HG03280 (cell line): Measurements from ENCODE around the gene PAN3.

Source experiments
- ATAC-seq: cut with Tn5 transposase; IDR thresholded peaks from one replicate; pipeline ENCODE4 v1.9.1; 2021; ENCODE audit warnings: mild to moderate bottlenecking, moderate library complexity; ENCODE audit not compliant: unreplicated experiment

The PAN3 gene

GRCh38 chr13:28219408-28220099 lies 81.2 kb downstream of the PAN3 start:
- ATAC-seq: no peak

- ATAC-seq: no peak
Observed at GRCh38 chr13:28220166-28220565, 81.8 kb downstream of the PAN3 start.

GRCh38 chr13:28229522-28230411 lies 91.4 kb downstream of the PAN3 start:
- ATAC-seq: no peak

GRCh38 chr13:28231642-28232041 lies 93.3 kb downstream of the PAN3 start:
- ATAC-seq: no peak

GRCh38 chr13:28237944-28238343 lies 99.6 kb downstream of the PAN3 start:
- no peak for ATAC-seq

GRCh38 chr13:28239374-28239773 lies 101.0 kb downstream of the PAN3 start:
- no peak for ATAC-seq

- no peak for ATAC-seq
Observed at GRCh38 chr13:28245465-28245864, 107.1 kb downstream of the PAN3 start.

GRCh38 chr13:28246891-28247290 lies 108.5 kb downstream of the PAN3 start:
- no peak for ATAC-seq

- ATAC-seq: no peak
Observed at GRCh38 chr13:28248080-28248479, 109.7 kb downstream of the PAN3 start.

GRCh38 chr13:28250542-28250941 lies 112.2 kb downstream of the PAN3 start:
- ATAC-seq: no peak

GRCh38 chr13:28251466-28251865 lies 113.1 kb downstream of the PAN3 start:
- no peak for ATAC-seq

- no peak for ATAC-seq
Observed at GRCh38 chr13:28252547-28252946, 114.2 kb downstream of the PAN3 start.

GRCh38 chr13:28257305-28257704 lies 119.0 kb downstream of the PAN3 start:
- no peak for ATAC-seq

- ATAC-seq: no peak
Observed at GRCh38 chr13:28258417-28258816, 120.1 kb downstream of the PAN3 start.

GRCh38 chr13:28267497-28267896 lies 129.2 kb downstream of the PAN3 start:
- ATAC-seq: no peak

- peak; percentile 97 for ATAC-seq
Observed at GRCh38 chr13:28268800-28269223, 130.5 kb downstream of the PAN3 start.

GRCh38 chr13:28271056-28271840 lies 132.9 kb downstream of the PAN3 start:
- ATAC-seq: no peak

GRCh38 chr13:28273919-28274318 lies 135.6 kb downstream of the PAN3 start:
- ATAC-seq: no peak

GRCh38 chr13:28282451-28282850 lies 144.1 kb downstream of the PAN3 start:
- ATAC-seq: no peak

- ATAC-seq: no peak
Observed at GRCh38 chr13:28283600-28283999, 145.3 kb downstream of the PAN3 start.

GRCh38 chr13:28286263-28286662 lies 147.9 kb downstream of the PAN3 start:
- no peak for ATAC-seq
